HG03039 (cell line): ENCODE data around the gene KRTAP5-4.
"Not testable (repeated sequence)": the region's sequence is repeated elsewhere in the genome, so short reads cannot be mapped to it uniquely, and the experiment has no call there.

Source experiments
- ATAC-seq: cut with Tn5 transposase; IDR thresholded peaks from one replicate; pipeline ENCODE4 v1.9.1; 2021; ENCODE audit warnings: mild to moderate bottlenecking, moderate library complexity; ENCODE audit not compliant: unreplicated experiment

Gene KRTAP5-4

GRCh38 chr11:1622086-1622485, at the start of gene KRTAP5-4:
Gene KRTAP5-4, minus strand, starts transcription at chr11:1622138. Its CDS starts 45 bp downstream, at chr11:1622093.
- ATAC-seq = no peak

- ATAC-seq = no peak
Observed at GRCh38 chr11:1671658-1672057, 49.7 kb upstream of the KRTAP5-4 start.

GRCh38 chr11:1670905-1671371, 49.0 kb upstream of the KRTAP5-4 start:
- ATAC-seq = no peak

- ATAC-seq = not testable (repeated sequence)
Observed at GRCh38 chr11:1670457-1670856, 48.5 kb upstream of the KRTAP5-4 start.

GRCh38 chr11:1669546-1670218, 47.7 kb upstream of the KRTAP5-4 start:
- no peak for ATAC-seq

- ATAC-seq = no peak
Observed at GRCh38 chr11:1668911-1669473, 47.1 kb upstream of the KRTAP5-4 start.

- ATAC-seq = no peak
Observed at GRCh38 chr11:1667906-1668305, 46.0 kb upstream of the KRTAP5-4 start.

- no peak for ATAC-seq
Observed at GRCh38 chr11:1667121-1667850, 45.3 kb upstream of the KRTAP5-4 start.

- ATAC-seq = no peak
Observed at GRCh38 chr11:1665313-1665712, 43.4 kb upstream of the KRTAP5-4 start.

- not testable (repeated sequence) for ATAC-seq
Observed at GRCh38 chr11:1662699-1663283, 40.9 kb upstream of the KRTAP5-4 start.

GRCh38 chr11:1661454-1662269, 39.7 kb upstream of the KRTAP5-4 start:
- not testable (repeated sequence) for ATAC-seq

- no peak for ATAC-seq
Observed at GRCh38 chr11:1660111-1660867, 38.4 kb upstream of the KRTAP5-4 start.

GRCh38 chr11:1659506-1659905, 37.6 kb upstream of the KRTAP5-4 start:
- ATAC-seq = no peak

- ATAC-seq = no peak
Observed at GRCh38 chr11:1656670-1657069, 34.7 kb upstream of the KRTAP5-4 start.

- no peak for ATAC-seq
Observed at GRCh38 chr11:1656061-1656441, 34.1 kb upstream of the KRTAP5-4 start.

GRCh38 chr11:1655168-1656060, 33.5 kb upstream of the KRTAP5-4 start:
- no peak for ATAC-seq

GRCh38 chr11:1654388-1655167, 32.6 kb upstream of the KRTAP5-4 start:
- no peak for ATAC-seq
